ENCODE data around the gene RPS6KA6.

Gene RPS6KA6

GRCh38 chrX:84047339-84047738, 140.7 kb downstream of the RPS6KA6 start:
- DNase-seq (ENCODE audit: low read depth) = no peak
- H3K4me3 ChIP-seq (ENCODE audit: low read depth, low read length) = no peak overlapping the region
- no peak for TF ChIP-seq CTCF (IDR thresholded peaks at IDR 0.05; ENCODE audit: insufficient read depth, low read depth, low read length, missing control alignments)

- peak; percentile 50 for TF ChIP-seq CTCF (IDR thresholded peaks at IDR 0.05; ENCODE audit: insufficient read depth, low read depth, low read length, missing control alignments)
- no peak overlapping the region for H3K4me3 ChIP-seq (ENCODE audit: low read depth, low read length)
- peak; percentile 28 for DNase-seq (ENCODE audit: low read depth)
Observed at GRCh38 chrX:84046403-84046984, 141.5 kb downstream of the RPS6KA6 start.

- DNase-seq (ENCODE audit: low read depth) = no peak
- no peak overlapping the region for H3K4me3 ChIP-seq (ENCODE audit: low read depth, low read length)
- no peak for TF ChIP-seq CTCF (IDR thresholded peaks at IDR 0.05; ENCODE audit: insufficient read depth, low read depth, low read length, missing control alignments)
Observed at GRCh38 chrX:84044051-84044450, 143.9 kb downstream of the RPS6KA6 start.

Data from GM12865 (cell line).